GDM1 (cell line): ENCODE measurements around the gene KCNF1.
"Not testable (repeated sequence)": the region's sequence is repeated elsewhere in the genome, so short reads cannot be mapped to it uniquely, and the experiment has no call there.

Experiments used
- DNase-seq: peaks from one replicate; lab custom pipeline; 2025; lab: John Stamatoyannopoulos, UW

Gene KCNF1

DNA sequence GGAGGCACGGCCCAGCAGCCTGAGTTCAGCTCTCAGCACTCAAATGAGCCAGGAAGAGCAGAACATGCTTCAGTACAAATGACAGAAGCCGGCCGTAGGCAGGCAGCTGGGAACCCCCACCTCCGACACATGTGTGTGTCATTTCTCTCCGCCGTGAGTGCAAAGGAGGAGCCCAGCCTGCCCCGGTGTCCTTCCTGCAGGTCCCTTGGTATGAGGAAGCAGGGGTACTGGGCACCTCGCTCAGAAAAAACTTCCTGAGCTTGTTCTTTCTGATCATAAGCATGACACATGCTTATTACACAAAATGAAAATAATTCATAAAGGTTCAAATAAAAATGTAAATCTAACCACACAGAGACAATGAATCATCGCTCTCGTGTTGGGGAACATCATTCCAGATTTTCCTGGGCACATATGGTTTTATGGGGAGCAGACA, 35.3 kb downstream of the KCNF1 start:
- DNase-seq, result no peak

DNA sequence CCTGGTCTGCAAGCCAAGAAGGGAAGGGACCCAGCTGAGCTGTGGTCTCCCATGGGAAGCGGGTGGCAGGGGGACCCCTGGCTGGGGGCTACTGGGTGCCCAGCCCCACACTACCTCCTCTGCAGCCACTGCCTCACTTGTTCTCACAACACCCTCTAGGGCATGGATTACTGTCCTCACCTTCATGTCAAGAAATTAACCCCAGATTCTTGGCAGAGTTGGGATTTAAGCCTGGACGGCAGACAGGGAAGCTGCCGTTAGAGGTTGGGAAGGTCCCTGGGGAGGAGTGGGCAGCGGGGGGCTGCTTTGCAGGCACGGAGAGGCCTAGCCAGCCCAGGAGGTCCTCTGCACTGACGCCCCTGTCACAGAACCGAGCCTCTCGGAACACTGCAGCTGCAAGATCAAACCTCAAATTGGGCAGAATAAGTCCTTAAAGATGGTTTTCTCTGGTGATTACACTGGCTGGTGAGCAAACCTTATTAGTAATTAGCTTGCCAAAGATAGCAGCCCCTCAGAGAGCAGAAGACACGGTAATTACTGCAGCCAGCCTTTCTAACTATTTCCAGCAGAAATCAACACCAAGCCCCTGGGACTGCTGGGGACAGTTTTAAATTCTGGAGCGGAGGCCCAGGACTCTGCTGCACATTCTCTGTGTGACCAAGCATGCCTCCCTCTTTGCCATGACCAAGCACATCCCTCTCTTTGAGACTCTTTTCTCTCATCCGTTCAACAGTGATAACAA, 35.9 kb downstream of the KCNF1 start:
- no peak for DNase-seq

DNA sequence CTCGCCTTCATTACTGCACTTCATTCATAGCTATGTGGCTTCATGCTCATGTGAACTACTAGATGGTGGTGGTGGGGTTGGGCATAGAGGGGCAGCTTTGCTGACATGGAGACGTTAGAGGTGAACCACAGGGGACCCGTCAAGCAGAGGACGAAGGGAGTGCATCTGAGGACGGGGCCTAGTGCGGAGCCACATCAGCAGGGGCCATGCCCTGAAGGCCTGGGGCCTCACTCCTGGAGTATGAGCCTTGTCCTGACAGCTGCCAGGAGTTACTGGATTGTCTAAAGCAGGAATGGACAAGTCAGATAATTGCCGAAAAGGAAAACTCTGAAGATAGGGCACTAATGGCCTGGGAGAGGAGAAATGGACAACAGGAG, 36.4 kb downstream of the KCNF1 start:
- no peak for DNase-seq

DNA sequence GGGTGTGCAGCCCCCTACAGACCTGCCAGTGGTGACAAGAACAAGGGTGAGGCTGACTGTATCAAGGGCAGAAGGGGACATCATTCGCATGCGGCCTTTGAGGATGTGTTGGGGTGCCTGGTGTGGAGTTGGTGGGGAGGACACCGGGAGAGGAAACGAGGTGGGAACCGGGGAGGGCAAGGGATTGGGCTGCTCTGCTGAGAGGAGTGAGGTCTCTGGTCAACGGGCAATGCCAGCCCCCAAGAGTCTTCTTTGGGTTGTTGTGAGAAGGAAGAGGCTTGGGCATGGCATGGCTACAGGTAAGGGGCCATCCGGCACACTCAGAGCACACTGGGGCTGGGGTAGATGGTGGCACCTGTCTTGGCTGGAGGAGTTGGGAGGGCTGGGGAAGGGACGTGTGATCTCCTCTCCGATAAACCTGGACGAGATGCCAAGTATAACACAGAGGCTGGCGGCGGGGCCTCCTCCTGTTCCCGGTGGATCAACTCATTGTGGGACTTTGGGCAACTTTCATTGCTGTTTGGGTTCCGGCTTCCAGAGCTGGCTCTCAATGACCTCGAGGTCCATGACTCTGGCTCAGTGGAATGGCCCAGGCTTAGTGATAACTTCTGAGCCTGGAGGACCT, 37.0 kb downstream of the KCNF1 start:
- no peak for DNase-seq

DNA sequence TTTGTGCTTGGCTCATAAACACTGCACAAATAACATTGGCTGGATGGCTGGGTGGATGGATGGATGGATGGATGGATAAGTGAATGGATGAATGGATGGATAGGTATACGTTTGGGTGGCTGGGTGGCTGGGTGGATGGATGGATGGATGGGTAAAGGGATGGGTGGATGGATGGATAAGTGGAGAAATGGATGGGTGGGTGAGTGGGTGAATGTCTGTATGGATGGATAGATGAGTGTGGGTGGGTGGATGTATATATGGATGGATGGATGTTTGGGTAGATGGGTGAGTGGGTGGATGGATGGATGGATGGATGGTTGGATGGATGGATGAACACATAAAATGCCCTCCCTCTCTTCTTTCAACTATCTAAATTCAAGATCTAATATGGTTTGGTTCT, 38.1 kb downstream of the KCNF1 start:
- DNase-seq, result no peak

DNA sequence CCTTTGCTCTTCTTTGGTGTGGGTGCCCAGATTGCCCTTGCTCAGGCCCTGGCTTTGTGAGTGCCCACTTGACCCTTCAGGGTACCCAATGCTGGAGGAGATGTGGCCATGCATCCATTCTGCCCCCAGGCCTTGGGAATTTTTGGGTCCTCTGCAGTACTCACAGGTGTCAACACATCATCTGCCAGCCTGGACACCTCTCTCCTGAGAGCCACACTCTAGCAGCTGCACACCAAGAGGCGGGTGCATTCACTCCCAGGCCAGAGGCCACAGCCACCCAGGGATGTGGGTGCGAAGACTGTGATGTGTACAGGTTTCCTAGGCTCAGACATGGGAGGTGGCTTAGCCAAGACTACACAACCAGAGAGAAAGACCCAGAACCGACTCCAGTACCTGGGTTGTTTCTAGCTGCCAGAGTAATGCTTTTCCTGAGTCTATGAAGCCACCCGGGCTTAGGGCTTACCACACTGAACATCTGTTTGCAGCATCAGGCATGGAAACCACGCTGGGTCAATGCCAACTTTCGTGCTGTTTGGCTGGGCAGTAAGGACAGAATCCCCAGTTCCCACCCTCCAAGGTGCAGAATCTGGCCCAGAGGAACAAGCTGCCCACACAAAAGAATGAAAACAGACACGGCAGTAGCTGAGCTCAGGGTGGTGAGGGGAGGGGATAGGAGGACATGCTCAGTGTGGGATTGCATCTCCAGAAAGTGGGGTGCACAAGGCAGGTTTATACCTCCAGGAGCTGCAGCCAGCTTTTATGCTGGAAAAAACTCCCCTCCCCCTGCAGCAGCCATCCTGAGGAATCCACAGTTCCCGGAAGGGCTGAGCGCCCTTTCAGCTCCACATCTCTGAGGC, 40.1 kb downstream of the KCNF1 start:
- DNase-seq, result no peak

DNA sequence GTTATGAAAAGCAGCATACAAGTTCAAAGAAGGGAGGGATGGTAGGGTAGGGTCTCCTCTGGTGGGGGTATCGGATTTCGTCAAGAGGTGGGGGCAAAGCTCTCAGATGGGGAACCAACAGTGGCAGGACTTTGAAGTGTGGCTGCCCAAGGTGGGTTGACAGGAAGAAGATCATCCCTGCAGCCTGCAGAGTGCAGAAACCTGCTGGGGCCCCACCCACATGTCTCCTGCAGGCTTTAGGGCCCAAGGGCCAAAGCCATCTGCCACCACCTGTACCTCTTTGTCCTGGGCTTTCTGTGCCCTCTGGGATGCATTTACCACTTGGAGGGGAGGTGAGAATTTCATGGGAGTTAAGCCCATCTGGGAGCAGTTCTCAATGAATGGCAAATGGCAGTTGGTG, 42.7 kb downstream of the KCNF1 start:
- DNase-seq, result no peak

DNA sequence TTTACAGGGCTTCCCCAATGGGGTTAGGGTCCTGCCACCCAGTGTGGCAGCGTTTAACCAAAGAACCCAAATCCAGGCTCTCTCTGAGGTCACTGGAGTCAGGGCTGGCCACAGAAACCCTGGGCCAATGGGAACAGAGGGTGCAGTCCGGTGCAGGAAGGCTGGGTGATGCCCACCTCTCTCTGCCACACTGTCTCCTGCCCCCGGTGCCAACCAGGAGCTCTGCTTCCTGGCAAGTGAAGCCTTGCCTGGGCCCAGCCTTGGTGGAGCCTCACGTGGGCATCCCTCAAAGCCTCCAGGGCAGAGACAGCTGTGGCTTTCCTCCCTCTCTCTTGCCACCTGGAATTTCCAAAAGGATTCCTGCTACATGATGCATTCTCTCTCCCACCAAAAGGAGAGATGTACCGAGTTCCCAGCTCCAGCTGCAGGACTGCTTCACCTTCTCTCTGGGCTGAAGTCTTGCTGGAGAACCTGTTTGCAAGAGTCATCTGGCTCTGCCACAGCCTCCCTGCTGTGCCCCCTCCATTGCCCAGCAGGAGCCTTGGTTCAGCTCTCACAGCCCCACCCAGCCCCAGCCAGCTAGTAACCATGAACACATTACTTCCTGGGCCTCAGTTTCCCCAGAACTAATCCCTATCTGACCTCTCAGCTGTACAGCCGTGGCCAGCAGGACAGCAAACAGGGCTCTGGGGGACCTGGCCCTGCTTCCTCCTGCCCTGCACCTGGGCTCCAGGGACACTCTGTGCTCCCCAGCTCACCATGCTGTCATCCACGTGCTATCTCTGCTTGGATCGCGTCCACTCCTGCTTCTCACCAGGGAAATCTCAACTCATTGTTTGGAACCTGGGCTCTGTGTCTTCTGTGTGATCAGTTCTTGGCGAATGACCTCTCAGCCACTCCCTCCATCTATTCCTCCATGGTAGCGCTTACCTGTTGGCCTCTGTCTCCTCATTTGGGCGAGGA, 43.4 kb downstream of the KCNF1 start:
- no peak for DNase-seq

DNA sequence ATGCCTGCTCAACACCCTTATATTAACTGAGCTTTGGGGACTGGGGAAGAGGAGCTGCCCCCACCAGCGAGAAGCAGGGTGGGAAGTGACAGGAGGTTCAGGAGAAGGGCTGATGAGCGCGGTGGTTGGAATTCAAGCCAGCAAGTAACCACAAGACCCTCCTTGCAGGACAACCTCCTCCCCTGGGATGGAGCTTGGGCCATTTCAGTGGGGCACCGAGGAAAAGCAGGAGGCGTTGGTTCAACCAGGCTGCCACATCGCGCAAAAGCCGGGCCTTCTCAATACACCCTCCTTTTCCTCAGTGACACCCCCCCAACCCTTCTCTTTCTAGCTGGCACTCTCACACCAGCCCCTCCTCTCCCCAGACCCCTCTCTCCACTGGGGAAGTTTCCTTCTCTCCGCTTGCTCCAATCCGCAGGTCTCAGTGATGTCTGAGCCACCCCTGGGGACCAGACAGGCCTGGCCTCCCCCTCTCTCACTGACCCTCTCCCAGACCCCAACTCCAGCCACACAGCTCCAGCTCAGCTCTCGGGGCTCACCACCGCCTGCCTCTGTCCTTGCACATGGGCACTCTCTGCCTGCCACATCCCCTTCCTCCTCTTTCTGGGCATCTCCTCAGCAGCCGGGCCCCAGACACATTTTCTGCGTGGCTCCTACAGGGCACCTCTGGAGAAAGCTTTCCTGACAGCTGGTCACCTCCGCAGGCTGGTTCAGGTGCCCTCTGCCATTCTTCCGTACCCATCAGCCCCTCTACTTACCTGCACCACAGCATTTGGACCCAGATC, 44.5 kb downstream of the KCNF1 start:
- DNase-seq, result no peak

DNA sequence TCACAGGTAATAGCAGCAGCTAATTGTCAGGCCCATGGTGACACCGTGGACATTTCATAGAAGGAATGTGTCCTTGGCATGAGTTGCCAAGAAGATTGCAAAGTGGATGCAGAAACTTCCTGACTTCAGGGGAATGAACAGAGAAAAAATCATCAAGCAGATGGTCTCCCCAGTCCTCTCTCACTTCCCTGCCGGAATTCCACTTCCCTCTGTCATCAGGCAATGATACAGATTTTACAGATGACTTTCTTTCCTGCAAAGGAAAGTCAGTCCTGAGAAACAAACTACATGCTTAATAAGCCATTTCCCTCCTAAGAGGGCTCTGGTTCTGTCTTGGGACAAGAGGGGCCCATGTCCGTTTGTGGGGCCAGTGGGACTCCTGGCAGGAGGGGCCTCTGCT, 45.7 kb downstream of the KCNF1 start:
- DNase-seq, result no peak

DNA sequence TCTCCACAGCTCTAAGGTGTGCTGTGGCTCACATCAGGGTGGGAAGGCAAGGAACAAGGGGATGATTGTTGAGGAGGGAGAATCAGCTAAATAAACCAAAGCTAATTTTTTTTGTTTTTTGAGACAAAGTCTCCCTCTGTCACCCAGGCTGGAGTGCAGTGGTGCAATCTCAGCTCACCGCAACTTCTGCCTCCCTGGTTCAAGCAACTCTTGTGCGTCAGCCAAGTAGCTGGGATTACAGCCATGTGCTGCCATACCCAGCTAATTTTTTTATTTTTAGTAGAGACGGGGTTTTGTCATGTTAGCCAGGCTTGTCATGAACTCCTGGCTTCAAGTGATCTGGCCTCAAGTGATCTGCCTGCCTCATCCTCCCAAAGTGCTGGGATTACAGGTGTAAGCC, 46.7 kb downstream of the KCNF1 start:
- not testable (repeated sequence) for DNase-seq

DNA sequence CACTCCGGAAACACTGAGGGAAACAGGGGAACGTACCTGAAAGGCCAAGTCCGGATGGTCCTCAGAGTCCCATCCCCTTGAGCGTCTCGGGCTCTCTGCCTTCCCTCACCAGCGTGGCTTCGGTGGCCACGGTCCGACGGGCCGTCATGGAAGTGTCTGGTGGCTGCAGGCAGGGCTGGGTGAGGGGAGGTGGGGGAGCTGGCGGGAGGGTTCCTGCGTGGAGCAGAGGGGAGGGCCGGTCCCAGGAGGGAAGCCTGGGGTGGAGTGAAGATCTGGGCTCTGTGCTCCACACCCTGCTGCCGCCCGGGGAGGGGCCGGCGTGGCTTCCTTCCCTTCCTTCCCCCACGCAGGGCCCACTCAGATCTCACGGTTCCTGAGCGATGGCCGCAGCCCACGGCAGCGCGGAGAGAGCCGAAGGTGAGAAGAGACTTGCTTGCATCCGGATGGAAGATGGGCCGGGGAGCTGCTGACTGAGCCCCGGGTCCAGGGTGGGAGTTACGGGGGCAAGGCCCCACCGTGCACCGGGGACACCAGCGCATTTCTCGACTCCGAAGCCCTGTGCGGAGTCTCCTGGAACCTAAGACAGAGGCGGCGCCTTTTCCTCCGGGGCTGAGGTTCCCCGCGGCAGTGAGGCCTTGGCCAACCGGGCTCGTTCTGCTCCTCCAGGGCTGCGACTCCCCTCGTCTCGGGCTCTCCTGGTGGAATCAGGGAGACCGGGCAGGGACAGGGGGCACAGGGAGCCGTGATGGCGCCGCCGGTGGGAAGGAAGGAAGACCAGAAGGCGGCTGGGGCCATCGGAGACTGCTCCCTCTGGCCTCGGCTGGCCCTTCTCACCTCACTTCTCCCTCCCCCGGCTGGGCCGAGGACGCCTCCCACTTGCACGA, 49.1 kb downstream of the KCNF1 start:
- DNase-seq, result no peak

DNA sequence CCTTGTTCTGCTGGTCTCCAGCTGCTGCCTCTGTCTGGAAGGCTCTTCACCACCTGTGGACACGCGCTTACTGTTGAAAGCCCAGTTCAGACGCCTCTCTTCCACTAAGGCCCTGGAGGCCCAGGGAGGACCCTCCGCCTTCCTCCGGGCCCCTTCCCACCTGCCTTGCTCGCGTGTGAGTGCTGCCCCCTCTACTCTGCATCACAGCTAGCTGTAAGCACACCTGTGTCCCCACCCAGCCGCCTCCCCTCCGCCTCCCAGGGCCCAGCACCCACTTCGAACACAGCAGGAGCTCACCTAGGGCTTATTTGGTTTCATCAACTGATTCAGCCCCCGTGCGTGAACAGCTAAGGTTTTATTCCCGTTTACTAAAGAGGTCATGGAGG, 49.7 kb downstream of the KCNF1 start:
- DNase-seq, result no peak

DNA sequence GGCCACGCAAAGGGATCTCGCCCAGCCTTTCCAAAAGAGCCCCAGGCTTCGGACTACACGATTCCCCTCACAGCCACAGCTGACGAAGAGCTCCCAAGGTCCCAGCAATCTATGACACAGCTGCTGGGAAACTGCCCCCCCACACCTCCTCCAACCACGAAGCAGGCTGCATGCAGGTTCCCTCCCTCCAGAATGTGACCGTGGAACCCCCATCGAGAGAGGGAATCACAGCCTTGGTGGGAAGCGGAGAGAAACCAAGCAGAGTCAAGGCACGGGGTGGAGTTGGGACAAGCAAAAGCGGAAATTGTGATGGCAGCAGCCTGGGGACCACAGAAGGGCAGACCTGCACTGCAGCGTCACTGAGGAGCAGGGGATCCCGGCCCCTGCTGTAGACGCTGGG, 50.3 kb downstream of the KCNF1 start:
- DNase-seq, result no peak

DNA sequence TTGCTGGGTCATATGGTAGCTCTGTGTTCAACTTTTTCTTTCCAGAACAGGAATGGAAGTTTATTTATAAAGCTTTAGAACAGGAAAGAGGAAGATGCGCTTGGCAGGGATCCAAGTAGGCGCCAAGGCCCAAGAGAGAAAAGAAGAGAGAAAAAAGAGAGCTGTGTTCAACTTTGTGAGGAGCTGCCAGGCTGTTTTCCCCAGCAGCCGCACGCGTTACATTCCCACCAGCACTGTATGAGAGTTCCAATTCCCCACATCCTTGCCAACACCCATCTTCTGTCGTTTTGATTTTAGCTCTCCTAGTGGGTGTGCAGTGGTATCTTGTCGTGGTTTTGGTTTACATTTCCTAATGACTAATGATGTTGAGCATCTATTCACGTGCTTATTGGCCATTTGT, 51.4 kb downstream of the KCNF1 start:
- no peak for DNase-seq
